Erythroblast (primary cell): ENCODE measurements around the gene IFI30.

Experiments
- DNase-seq, 2 experiments: peaks; one replicate each; lab custom pipeline; 2025; lab: John Stamatoyannopoulos, UW
- GATA1 ChIP-seq: IDR thresholded peaks from 2 replicates; pipeline ENCODE4 v1.6.1; 2011; ENCODE audit warnings: low read depth, mild to moderate bottlenecking, control low read depth, low read length, moderate library complexity
- POLR2A ChIP-seq: IDR thresholded peaks from 2 replicates; pipeline ENCODE4 v1.6.1; 2011; ENCODE audit warnings: mild to moderate bottlenecking, low read length

The IFI30 gene

GRCh38 chr19:18168673-18169381 lies 4.8 kb upstream of the IFI30 start:
- DNase-seq = no peak
- TF ChIP-seq POLR2A = no peak
- TF ChIP-seq GATA1 = no peak

GRCh38 chr19:18170714-18171255 lies 2.8 kb upstream of the IFI30 start:
- TF ChIP-seq POLR2A (no peak), GATA1 (no peak)
- DNase-seq = no peak

- TF ChIP-seq GATA1 (no peak), POLR2A (peak; percentile 10)
- DNase-seq = peak in 1 of 2 experiments; percentile 44
These were observed 1.8 kb upstream of the IFI30 start for GRCh38 chr19:18171605-18172327.

GRCh38 chr19:18172331-18173053 lies 1.1 kb upstream of the IFI30 start:
- TF ChIP-seq GATA1 (no peak), POLR2A (no peak)
- DNase-seq = no peak

GRCh38 chr19:18173054-18173571 lies 500 bp upstream of the IFI30 start:
- DNase-seq = no peak
- TF ChIP-seq POLR2A (no peak), GATA1 (no peak)

- no peak for DNase-seq
- no peak for TF ChIP-seq GATA1
- TF ChIP-seq POLR2A = no peak
These were observed 1.4 kb downstream of the IFI30 start for GRCh38 chr19:18174983-18175382.

GRCh38 chr19:18176367-18177310 lies 3.0 kb downstream of the IFI30 start:
- DNase-seq = peak; percentile 79 to 89
- TF ChIP-seq POLR2A = no peak
- no peak for TF ChIP-seq GATA1

- no peak for DNase-seq
- no peak for TF ChIP-seq POLR2A
- TF ChIP-seq GATA1 = no peak
These were observed 6.3 kb downstream of the IFI30 start for GRCh38 chr19:18179957-18180356.

GRCh38 chr19:18183529-18183928 lies 9.9 kb downstream of the IFI30 start:
- DNase-seq = no peak
- no peak for TF ChIP-seq GATA1
- TF ChIP-seq POLR2A = no peak

- no peak for DNase-seq
- TF ChIP-seq POLR2A (no peak), GATA1 (no peak)
These were observed 11.9 kb downstream of the IFI30 start for GRCh38 chr19:18185538-18185937.

- no peak for TF ChIP-seq GATA1
- TF ChIP-seq POLR2A = no peak
- no peak for DNase-seq
These were observed 16.7 kb downstream of the IFI30 start for GRCh38 chr19:18190278-18190677.

- no peak for DNase-seq
These were observed 18.0 kb downstream of the IFI30 start for GRCh38 chr19:18191640-18192062.

More at GRCh38 chr19:18191640-18192062, 18.0 kb downstream of the IFI30 start:
- TF ChIP-seq POLR2A (no peak), GATA1 (no peak)
